SW480 (cell line): Measurements from ENCODE around the gene NEUROG2.
A peak's percentile ranks its signal among the peaks of the same experiment; 100 is the strongest.
"Not testable (repeated sequence)": the region's sequence is repeated elsewhere in the genome, so short reads cannot be mapped to it uniquely, and the experiment has no call there.

Source experiments
- DNase-seq: peaks from one replicate; pipeline ENCODE4 v3.0.0-alpha.2; 2016; ENCODE audit warnings: low spot score

NEUROG2 gene

DNA sequence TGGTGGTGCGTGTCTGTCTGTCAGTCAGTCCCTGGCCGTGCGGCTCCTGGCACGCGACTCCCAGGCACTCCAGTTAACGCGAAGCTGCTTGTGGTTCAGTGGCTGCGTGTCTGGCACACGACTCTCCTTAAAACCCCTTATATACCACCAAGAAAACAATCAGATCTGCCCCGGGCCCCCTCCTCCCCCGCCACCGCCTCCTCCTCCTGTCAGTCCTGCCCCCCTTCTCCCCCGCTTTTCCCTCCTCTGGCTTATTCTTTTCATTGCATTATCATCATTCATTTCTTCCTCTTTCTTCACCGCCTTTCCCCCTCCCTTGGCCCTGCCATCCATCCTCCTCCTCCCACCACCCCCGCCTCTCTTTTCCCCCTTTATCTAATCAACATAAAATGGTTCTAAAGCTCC, at the start of gene NEUROG2:
Gene NEUROG2 (minus strand): TSS at position 115 of the 405 bp plus-strand sequence. CDS start 705 bp downstream, outside the sequence.
- no peak for DNase-seq

DNA sequence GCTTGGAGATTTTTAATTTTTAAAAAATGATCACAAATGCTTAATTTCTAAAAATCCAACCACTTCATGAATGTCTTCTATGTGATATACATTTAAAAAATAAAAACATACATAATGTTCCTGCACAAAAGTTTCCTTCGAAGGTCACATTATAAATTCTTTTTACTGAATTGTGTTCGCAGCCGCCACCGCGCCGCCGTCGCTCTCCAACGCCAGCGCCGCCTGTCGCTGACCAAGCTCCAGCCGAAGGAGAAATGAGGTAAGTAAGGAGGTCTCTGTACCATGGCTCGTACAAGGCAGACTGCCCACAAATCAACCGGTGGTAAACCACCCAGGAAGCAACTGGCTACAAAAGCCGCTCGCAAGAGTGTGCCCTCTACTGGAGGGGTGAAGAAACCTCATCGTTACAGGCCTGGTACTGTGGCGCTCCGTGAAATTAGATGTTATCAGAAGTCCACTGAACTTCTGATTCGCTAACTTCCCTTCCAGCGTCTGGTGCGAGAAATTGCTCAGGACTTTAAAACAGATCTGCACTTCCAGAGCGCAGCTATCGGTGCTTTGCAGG, 48.8 kb upstream of the NEUROG2 start:
- DNase-seq = no peak

DNA sequence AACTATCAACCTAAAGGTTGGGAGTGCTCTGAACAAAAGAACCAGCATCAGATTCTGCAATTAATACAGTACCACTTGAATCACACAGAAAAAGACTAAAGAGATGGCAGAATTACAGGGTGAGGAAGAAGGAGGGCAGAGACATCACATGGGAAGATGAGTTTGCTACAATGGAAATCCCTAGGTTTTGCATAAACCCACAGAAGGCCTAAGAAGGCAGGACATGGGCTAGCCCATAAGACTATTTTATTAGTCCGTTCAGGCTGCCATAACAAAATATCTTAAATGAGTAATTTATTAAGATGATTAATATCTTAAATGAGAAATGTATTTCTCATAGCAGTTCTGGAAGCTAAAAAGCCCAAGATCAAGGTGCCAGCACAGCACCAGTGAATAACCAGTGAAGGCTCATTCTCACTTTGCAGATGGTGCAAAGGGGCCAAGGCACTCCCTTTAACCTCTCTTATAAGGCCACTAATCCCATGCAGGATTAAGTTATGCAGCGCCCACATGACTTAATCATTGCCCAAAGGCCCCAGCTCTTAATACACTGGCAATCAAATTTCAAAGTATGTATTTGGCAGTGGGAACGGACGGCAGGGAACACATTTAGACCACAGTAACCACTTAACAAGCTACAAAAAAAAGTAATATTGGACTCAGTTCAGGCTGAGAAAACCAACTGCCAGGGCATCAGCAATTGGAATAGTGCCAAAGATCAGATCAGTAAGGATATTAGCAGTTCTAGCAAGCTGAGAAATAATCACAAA, 47.6 kb upstream of the NEUROG2 start:
- no peak for DNase-seq

DNA sequence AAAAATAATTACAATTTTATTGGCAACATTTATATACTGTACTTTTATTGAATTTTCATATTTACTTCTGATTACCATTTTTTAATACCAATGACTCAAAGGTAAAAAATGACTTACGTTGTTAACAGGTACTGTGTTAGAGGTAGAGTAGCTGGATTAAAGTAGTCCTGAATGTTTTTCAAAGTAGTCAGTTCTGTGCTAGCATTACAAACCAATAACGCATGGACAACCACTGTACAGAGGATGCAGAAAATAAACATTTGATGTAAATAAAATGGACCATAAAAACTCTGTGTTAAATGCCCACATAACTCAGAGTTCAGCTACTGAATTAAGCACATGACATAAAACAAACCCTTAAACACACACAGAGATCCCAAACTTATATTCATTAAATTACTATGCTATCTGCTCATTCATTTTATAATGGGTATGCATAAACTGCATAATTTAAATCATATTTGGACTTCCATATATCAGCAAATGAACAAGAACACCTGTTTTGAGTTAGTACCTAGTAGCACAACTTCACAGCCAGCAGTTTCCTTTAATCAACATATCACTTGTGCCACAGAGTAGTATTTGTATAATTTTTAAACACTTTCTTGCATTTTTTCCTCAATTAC, 46.4 kb upstream of the NEUROG2 start:
- no peak for DNase-seq

DNA sequence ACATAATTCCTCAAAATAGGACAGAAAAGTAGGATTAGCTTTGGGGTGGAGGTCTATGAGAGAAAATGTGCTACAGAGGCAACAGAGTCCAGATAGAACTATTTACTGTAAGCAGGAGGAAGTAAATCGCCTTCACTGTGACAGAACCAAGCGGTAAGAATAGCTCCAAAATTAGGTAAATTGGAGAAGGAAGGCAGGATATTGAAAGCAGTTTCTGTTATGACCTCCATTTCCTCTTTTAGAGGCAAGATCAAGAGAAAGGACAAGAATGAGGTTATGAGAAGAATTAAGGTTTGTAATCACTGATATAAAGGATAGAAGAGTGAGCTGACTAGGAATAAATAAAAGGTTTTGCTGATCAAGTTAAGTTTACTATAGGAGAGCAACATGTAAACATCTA, 44.1 kb upstream of the NEUROG2 start:
- no peak for DNase-seq

DNA sequence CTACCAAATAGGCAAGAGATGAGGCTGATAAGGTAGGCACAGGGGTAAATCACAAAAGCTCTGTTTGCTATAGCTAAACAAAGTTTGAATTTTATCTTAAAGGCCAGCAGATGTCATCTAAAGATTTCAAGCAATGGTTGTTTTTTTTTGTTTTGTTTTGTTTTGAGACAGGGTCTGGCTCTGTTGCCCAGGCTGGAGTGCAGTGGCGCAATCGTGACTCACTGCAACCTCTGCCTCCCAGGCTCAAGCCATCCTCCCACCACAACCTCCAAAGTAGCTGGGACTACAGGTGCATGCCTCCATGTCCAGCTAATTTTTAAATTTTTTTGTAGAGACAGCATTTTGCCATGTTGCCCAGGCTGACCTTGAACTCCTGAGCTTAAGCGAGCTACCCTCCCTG, 43.1 kb upstream of the NEUROG2 start:
- no peak for DNase-seq

DNA sequence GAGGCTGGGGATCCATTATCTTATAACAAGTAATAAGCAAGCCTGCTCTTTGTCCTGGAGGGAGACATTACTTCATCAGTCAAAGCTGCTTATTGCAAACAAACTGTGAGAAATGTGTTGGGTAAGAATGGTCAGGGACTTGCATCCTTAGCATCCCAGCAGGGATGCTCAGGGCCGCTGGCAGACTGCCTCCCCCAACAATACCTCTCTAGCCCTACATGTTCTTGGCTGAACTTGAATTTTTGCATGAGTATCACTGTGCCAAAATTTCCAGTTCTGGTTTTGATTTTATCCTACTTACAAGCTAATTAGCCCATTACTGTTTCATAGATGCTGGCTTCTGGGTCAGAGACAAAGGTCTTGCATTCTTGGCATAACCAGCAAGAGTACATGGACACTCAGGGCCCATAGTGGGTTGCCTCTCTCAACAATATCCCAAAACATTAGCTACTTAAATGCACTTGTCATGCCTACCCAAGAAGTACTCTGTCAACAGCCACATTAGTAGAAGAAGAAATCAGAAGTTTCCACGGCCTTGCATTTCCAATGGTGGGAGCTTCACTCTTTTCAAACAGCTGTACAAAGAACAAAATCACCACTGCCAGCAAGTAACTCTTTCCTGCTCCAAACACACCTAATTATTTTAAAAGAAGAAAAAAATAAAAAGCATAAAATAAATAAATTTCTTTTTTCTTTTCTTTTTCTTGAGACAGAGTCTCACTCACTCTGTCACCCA, 41.9 kb upstream of the NEUROG2 start:
- no peak for DNase-seq

DNA sequence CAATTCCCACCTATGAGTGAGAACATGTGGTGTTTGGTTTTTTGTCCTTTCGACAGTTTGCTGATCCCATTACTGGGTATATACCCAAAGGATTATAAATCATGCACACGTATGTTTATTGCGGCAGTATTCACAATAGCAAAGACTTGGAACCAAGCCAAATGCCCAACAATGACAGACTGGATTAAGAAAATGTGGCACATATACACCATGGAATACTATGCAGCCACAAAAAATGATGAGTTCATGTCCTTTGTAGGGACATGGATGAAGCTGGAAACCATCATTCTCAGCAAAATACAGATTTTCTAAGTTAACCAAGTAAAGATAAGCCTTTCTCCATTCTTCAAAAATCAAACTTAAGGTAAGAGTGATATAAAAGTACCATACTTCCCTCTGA, 38.3 kb upstream of the NEUROG2 start:
- not testable (repeated sequence) for DNase-seq

DNA sequence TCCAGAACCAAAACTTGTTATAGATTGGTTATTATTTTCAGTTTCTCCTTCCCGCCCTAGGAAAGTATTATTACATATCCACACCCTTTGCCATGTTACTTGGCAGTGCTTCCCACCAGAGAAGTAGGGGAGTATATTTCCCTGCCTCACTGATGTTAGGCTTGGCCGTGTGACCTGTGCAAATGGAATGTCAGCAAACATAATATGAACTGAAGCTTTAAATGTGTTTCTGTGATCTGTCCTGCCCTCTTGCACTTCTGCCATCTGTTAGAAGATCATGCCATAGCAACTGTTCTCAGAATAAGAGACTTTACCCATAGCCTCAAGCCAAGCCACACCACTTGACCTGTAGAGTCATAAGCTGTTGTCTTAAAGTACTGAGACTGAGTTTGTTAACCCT, 36.7 kb upstream of the NEUROG2 start:
- DNase-seq = peak; percentile 14

DNA sequence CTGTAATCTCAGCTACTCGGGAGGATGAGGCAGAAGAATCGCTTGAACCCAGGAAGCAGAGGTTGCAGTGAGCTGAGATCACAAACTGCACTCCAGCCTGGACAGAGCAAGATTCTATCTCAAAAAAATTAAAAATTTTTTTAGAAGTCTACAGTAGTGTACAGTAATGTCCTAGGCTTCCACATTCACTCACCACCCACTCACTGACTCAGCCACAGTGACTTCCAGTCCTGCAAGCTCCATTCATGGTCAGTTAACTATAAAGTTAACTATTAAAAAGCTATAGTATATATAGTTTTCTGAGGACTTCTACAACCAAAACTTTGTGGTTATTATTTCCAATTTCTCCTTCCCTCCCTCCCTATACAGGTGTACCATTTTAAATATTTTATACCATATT, 34.7 kb upstream of the NEUROG2 start:
- DNase-seq = no peak

DNA sequence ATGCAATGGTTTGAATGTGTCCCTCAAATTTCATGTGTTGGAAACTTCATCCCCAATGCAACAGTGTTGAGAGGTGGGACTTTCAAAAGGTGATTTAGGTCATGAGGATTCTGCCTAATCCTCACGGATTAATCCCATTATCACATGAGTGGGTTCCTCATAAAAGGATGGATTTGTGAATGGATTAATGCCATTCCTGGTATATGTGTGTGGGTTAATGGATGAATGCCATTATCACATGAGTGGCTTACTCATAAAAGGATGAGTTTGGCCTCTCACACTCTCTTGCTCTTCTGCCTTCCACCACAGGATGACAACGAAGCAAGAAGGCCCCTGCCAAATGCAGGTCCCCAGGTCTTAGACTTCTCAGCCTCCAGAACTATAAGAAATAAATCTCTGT, 30.5 kb upstream of the NEUROG2 start:
- DNase-seq = no peak

DNA sequence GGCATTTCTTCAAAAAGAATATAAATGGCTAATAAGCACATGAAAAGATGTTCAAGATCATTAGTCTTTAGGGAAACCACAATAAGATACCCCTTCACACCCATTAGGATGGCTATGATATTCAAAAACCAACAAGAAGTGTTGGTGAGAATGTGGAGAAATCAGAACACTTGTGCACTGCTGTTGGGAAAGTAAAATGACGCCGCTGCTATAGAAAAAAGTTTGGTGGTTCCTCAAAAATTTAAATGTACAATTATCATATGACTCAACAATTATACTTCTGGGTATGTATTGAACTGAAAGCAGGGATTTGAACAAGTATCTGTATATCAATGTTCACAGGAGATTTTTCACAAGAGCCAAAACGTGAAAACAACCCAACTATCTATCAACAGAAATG, 29.4 kb upstream of the NEUROG2 start:
- DNase-seq = no peak

DNA sequence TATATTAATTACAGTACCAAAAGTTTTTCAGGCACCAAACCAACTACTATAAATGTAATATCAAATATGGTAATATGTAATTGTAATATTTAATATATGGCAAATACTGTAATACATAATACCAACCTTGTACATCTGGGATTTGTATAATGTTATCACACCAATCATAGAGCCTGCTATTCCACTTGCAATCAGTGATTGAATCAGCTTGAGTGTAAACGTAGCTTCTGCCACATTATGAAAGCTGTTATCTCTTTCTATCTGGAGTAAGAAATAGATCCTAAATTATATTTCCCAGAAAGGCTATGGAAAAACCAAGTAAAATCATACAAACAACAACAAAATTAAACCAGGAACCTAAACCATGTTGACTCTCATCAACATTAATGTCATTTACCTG, 24.7 kb upstream of the NEUROG2 start:
- no peak for DNase-seq

DNA sequence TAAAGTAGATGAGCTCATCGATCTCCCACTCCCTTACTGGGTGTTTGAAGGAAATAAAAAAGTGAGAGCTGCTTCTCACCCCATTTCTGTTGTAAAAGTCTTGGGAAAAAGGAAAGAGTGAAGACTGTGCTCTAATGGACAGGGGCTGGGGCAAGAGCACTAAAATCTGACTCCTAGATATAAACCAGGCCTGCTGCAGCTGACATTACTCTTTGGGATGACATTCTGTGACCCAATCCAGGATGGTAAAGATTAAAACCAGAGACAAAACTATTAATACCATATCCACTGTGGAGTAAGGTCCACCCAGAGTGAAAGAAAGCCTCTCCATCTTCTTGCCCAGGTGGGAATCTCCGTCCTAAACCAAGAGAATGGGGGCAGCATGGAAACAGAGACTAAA, 20.1 kb upstream of the NEUROG2 start:
- no peak for DNase-seq

DNA sequence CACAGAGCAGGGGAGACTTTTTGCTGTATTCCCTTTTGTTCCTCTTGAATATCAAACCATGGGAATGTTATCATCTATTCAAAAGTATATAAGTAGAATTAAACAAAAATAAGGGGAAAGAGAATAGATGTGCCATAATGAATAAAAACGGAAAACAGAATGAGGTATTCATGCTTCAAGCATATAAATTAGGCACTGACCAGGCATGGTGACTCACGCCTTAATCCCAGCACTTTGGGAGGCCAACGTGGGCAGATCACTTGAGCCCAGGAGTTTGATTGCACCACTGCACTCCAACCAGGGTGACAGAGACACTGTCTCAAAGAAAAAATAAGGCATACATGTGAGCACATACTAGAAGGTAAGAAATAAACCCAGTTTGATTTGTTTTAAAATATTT, 16.3 kb upstream of the NEUROG2 start:
- DNase-seq = no peak

DNA sequence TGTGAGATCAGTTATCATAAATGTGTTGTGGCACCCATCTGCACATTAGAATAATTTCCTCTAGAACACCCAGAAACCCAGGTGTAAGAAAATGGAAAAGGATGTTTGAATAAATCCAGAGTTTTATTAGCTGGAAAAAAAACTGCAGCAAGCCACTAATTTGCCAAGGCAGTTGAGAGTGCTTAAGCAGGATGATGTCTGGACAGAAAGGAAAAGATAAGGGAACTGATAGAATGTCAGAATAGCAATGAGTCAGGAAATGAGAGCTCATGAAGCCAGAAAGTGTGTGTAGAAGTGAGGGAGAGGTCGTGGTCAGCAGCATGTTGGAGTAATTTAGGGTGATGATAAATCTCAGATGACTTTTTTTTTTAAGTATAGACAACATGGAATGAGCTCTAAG, 15.2 kb upstream of the NEUROG2 start:
- no peak for DNase-seq

DNA sequence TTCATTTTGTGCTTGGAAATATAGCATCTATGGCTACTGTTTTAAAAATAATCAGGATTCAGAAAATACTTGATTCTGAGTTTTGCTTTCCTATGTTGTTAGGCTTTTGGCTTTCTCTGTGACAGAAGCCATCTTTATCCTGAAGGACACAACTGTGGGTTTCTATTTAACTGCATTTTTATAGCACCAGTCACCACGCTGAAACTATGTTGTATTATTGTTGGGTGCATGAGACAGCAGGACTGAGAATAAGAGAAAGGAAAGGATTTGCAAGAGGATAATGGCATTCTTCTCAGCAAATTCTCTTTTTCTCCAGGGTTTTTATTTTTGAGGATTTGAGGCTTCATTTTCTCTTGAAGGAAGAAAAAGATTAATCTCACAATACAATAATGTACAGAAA, 10.1 kb upstream of the NEUROG2 start:
- DNase-seq = no peak

DNA sequence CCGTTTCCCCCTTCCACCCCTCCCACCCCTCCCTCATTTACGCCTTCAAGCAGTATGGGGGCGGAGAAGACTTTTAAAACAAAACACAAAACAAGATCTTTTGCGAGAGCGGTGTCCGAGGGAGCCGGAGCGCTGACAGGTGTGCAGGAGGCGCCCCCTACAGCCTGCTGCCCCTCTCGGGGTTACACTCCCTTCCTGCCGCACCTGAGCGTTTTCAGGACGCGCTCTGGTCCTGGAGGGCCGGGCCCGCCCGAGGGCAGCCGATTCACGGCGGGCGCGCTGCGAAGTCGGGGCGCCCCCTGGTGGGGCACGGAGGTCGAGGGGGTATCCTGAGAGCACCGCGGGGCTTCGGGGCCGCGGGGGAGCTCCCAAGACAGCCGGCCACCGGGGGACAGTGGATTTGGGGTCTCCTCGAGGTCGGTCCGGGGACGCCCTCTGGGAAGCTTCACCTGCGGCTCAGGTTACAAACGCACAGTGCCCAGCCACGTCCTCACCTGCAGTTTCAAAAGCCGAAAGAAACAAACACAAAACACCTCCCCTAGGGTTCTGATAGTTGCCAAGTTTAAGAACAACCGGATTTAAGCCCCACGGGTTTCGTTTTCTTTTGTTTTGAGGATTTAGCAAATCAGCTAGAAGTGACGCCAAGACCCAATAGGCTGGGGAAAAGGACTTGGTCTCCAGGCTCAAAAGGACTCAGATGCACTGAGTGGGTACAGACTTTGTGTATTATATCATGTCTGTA, 8.0 kb upstream of the NEUROG2 start:
- peak; percentile 70 for DNase-seq

DNA sequence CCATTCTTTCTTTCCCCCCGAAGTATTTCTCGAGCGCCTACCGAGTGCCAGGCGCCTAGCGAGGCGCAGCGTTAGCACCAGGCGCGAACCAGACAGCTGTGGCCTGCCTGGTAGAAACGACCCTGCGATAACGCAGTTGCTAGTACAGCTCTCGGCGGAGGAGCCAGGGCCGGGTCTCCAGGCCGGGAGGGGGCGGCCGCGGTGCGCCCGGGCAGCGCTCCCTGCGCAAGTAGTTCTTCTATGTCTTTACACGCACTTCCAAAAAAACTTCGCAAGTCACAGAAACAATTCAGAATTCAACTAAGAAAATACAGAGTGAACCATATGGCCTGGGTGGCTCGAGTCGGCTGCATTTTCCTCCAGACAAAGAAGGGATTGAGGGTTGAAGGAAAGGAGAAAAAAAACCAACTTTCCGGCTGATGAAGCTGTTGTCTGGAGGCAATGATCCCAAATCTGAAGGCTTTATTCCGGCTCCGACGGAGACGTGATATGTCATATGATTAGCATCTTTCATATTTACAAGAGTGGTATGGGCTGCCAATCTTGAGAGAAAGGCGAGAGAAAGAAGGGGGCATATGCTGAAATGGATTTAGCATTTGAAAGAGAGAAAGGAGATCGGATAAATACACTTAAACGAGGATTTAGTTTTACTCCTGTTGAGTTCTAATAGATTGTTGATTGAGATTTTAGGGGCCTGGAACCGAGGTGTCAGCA, 7.2 kb upstream of the NEUROG2 start:
- no peak for DNase-seq

DNA sequence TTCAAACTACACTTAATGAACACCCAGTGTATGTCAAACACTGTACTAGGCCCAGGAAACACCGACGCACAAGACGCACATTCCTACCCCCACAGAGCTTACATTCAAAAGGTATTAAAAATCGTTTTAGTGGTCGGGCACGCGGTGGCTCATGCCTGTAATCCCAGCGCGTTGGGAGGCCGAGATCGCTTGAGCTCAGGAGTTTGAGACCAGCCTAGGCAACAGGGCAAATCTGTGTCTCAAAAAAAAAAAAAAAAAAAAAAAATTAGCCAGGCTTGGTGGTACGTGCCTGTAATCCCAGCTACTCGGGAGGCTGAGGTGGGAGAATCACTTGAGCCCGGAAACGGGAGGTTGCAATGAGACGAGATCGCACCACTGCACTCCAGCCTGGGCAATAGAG, 6.5 kb upstream of the NEUROG2 start:
- not testable (repeated sequence) for DNase-seq
